GM12878 (cell line): ENCODE results near the gene ZNF280C. TPM values are rescaled to one million over a fixed set of nuclear protein-coding genes. Genes with fewer than 3 reads are reported as not detected.

Experiments used
- ATAC-seq: fragments of 200-7000 bp; cut with Tn5 transposase; 3 replicates; pipeline ENCODE4 v1.9.1; 2020; ENCODE audit warnings: mild to moderate bottlenecking, moderate library complexity
- BruUV-seq: library from RNA; stranded (reverse); fragments of 400-500 nt; replicated peaks from 2 replicates; lab custom pipeline; 2021; lab: Mats Ljungman, UMichigan
- CTCF ChIA-PET: fragments of 300-600 bp; sonication (Branson Sonifier 250); formaldehyde crosslinking; extraction: SDS; loops from one replicate; lab custom pipeline; 2021; ENCODE audit warnings: inconsistent platforms; lab: Yijun Ruan, JAX
- POLR2A ChIA-PET: fragments of 350-600 bp; formaldehyde crosslinking; extraction: SDS; loops from one replicate; lab custom pipeline; 2021; ENCODE audit warnings: inconsistent platforms; lab: Charles Lee
- RAD21 ChIA-PET: fragments of 300-600 bp; sonication (Branson Sonifier 250); formaldehyde crosslinking; loops from one replicate; lab custom pipeline; 2023; ENCODE audit warnings: antibody characterized with exemption; ENCODE audit not compliant: unreplicated experiment; lab: Charles Lee
- SMC1A ChIA-PET: fragments of 300-600 bp; sonication (Branson Sonifier 250); formaldehyde crosslinking; loops from one replicate; lab custom pipeline; 2023; ENCODE audit not compliant: unreplicated experiment, uncharacterized antibody; lab: Charles Lee
- DNase-seq: peaks from one replicate; pipeline ENCODE4 v3.0.0-alpha.2; 2011; ENCODE audit warnings: low read depth, low spot score
- FAIRE-seq: peaks from 3 replicates; lab custom pipeline; 2011; peaks lifted over from hg19 to GRCh38; lab: Jason Lieb, UNC
- H2AFZ ChIP-seq: 2 replicates; pipeline ENCODE4 v1.6.0; 2011; ENCODE audit warnings: low read depth, low read length, control low read depth; ENCODE audit not compliant: control insufficient read depth
- H3K27ac ChIP-seq: 2 replicates; pipeline ENCODE4 v1.5.1; 2011; ENCODE audit warnings: control low read depth; ENCODE audit not compliant: control insufficient read depth, insufficient read depth
- H3K27me3 ChIP-seq, 2 experiments: replicated peaks in 1 of 2; 2 replicates each; pipeline versions ENCODE4 v1.6.0 to v1.6.1; 2011; ENCODE audit warnings: low read length in 1 of 2; ENCODE audit not compliant: control insufficient read depth in 2 of 2, insufficient read depth in 2 of 2
- H3K36me3 ChIP-seq, 2 experiments: 2 replicates each; pipeline ENCODE4 v1.5.1; 2011; ENCODE audit warnings: low read length in 1 of 2; ENCODE audit not compliant: control insufficient read depth in 2 of 2, insufficient read depth in 2 of 2
- H3K4me1 ChIP-seq: 2 replicates; pipeline ENCODE4 v1.6.1; 2011; ENCODE audit warnings: mild to moderate bottlenecking, low read length, moderate library complexity, mixed read lengths; ENCODE audit not compliant: control insufficient read depth, insufficient read depth
- H3K4me2 ChIP-seq: 2 replicates; pipeline ENCODE4 v1.6.0; 2011; ENCODE audit warnings: control low read depth; ENCODE audit not compliant: control insufficient read depth, insufficient read depth
- H3K4me3 ChIP-seq: fragments of 200-600 bp; sonication (generic); 2 replicates; pipeline ENCODE4 v1.5.1; 2016
- H3K79me2 ChIP-seq: 2 replicates; pipeline ENCODE4 v1.6.0; 2011; ENCODE audit warnings: low read length; ENCODE audit not compliant: control insufficient read depth, insufficient read depth
- H3K9ac ChIP-seq: 2 replicates; pipeline ENCODE4 v1.8.0; 2011; ENCODE audit warnings: low read length, control low read depth, mixed read lengths; ENCODE audit not compliant: control insufficient read depth, insufficient read depth
- H3K9me3 ChIP-seq: replicated peaks from 3 replicates; pipeline ENCODE4 v1.5.1; 2011; ENCODE audit warnings: mild to moderate bottlenecking, low read length; ENCODE audit not compliant: control insufficient read depth, insufficient read depth
- H4K20me1 ChIP-seq: 2 replicates; pipeline ENCODE4 v1.6.0; 2011; ENCODE audit not compliant: control insufficient read depth, insufficient read depth
- MEF2B ChIP-seq: fragments of 450-650 bp; IDR thresholded peaks from 2 replicates; pipeline ENCODE4 v1.6.1; 2018; ENCODE audit warnings: mild to moderate bottlenecking, moderate library complexity; ENCODE audit not compliant: partially characterized antibody, poor library complexity, severe bottlenecking
- RB1 ChIP-seq: fragments of 450-650 bp; formaldehyde crosslinking; IDR thresholded peaks from 2 replicates; pipeline ENCODE4 v1.6.1; 2017; ENCODE audit warnings: mild to moderate bottlenecking, borderline replicate concordance
- RBBP5 ChIP-seq: fragments of 200-600 bp; sonication (generic); conservative IDR thresholded peaks from 2 replicates; pipeline ENCODE4 v1.6.1; 2016
- TCF3 ChIP-seq: IDR thresholded peaks from 2 replicates; pipeline ENCODE4 v1.6.1; 2012; ENCODE audit warnings: low read depth, mild to moderate bottlenecking, low read length, borderline replicate concordance; ENCODE audit not compliant: insufficient read depth
- YBX1 ChIP-seq: fragments of 450-650 bp; IDR thresholded peaks from 2 replicates; pipeline ENCODE4 v1.6.1; 2016; ENCODE audit warnings: antibody characterized with exemption
- ZBED1 ChIP-seq: IDR thresholded peaks from 2 replicates; pipeline ENCODE4 v1.6.1; 2016; ENCODE audit warnings: borderline replicate concordance
- WGBS: methylation state at CpG from one replicate; pipeline ENCODE4 v1.1.6; 2016; ENCODE audit warnings: low lambda C conversion rate; ENCODE audit not compliant: insufficient replicate concordance, insufficient coverage; ENCODE audit errors: missing lambda C conversion rate; 5-methylcytosine and 5-hydroxymethylcytosine counted together
- in situ Hi-C: fragments of 300-500 bp; cut with MboI; formaldehyde crosslinking; loops from 9 replicates; pipeline ENCODE4 v1.14.3; 2018; ENCODE audit warnings: mixed read lengths
- intact Hi-C: fragments of 100-400 bp; cut with micrococcal nuclease; formaldehyde crosslinking; loops from one replicate; pipeline ENCODE4 v1.14.2; 2022; ENCODE audit not compliant: unreplicated experiment
- polyA plus RNA-seq, 11 experiments: library from polyadenylated mRNA; depleted of rRNA in 4 of 11; unstranded in 6 of 11; stranded (reverse) in 5 of 11; fragments of >200 nt; fragmentation: Nextera tagmentation in 4 of 11; fragmentation: Illumina TruSeq in 1 of 11; extraction: Ambion mirVana in 4 of 11; extraction: Trizol in 1 of 11; gene quantifications; 1 replicate in 1 of 11; 2 replicates in 10 of 11; pipeline versions ENCODE4 v1.2.1 to v1.2.3, GENCODE V29; 2011 to 2016; ENCODE audit warnings: inconsistent platforms in 2 of 11, missing spikeins in 2 of 11, low read depth in 1 of 11
- total RNA-seq, 4 experiments: library from RNA; depleted of rRNA in 3 of 4; stranded (reverse); fragments of >200 nt in 3 of 4; fragmentation: Illumina TruSeq in 1 of 4; extraction: Trizol in 1 of 4; gene quantifications; 2 replicates each; pipeline versions ENCODE4 v1.2.1 to v1.2.3, GENCODE V29; 2013 to 2021
- TF ChIP-seq, protein P1 (sequence below): fragments of 450-650 bp; IDR thresholded peaks from 2 replicates; pipeline ENCODE4 v1.6.1; 2016; ENCODE audit warnings: mild to moderate bottlenecking
- TF ChIP-seq, protein P2 (sequence below): fragments of 450-650 bp; formaldehyde crosslinking; IDR thresholded peaks from 2 replicates; pipeline ENCODE4 v1.4.0; 2022; ENCODE audit warnings: mild to moderate bottlenecking, moderate library complexity
- TF ChIP-seq, protein P3 (sequence below): IDR thresholded peaks from 2 replicates; pipeline ENCODE4 v1.6.1; 2011; ENCODE audit warnings: low read depth, low read length, improper control_type of control experiment, borderline replicate concordance
- TF ChIP-seq, protein P4 (sequence below): IDR thresholded peaks from 2 replicates; pipeline ENCODE4 v1.6.1; 2011; ENCODE audit warnings: borderline replicate concordance, low read depth, mild to moderate bottlenecking, moderate library complexity, mixed read lengths, low read length; ENCODE audit not compliant: insufficient read depth; ENCODE audit errors: extremely low read length

Gene ZNF280C
- total and polyA plus RNA-seq, 10 of the 15 experiments (the other 5 are each of a cell fraction or from before 2014, with no cell fraction given): 0.82 to 8.8 (median 5.7) TPM

DNA sequence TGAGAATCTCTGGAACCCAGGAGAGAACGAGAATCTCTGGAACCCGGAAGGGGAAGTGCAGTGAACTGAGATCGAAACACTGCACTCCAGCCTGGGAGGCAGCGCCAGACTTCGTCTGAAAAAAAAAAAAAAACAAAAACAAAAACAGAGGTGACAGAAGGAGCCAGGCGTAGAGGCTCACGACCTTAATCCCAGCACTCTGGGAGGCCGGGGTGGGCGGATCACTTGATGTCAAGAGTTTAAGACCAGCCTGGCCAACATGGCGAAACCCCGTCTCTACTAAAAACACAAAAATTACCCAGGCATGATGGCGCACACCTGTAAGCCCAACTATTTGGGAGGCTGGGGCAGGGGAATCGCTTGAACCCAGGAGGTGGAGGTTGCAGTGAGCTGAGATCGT is 17.0 kb downstream of the ZNF280C start:
- intact Hi-C loops: no loop called here
- H2AFZ ChIP-seq: no peak overlapping the region
- in situ Hi-C loops: no loop called here
- H3K27ac ChIP-seq: no peak overlapping the region
- BruUV-seq: no TSS peak
- POLR2A ChIA-PET: no interaction called here
- no peaks in the 10 kb centered on the region for H3K9me3 ChIP-seq
- SMC1A ChIA-PET: interaction anchor here (1.3 kb wide), 1 partner anchor 14 kb away, joined by 5 read pairs; no protein-coding TSS in a partner anchor
- no peaks in the 10 kb centered on the region for H3K4me1 ChIP-seq
- RAD21 ChIA-PET: no interaction called here
- FAIRE-seq (no peak), DNase-seq (no peak), ATAC-seq (no peak)
- H3K4me3 ChIP-seq: no peak overlapping the region
- CTCF ChIA-PET: interaction anchor here (0.8 kb wide), 1 partner anchor 23 kb away, joined by 3 read pairs; no protein-coding TSS in a partner anchor
- H3K4me2 ChIP-seq: no peak overlapping the region
- no peaks in the 10 kb centered on the region for H4K20me1 ChIP-seq
- H3K79me2 ChIP-seq: no peaks in the 10 kb centered on the region
- WGBS: 70% methylated on average over 10 of the region's 14 CpGs
- no peaks in the 10 kb centered on the region for H3K27me3 ChIP-seq
- TF ChIP-seq ZBED1 (no peak), RBBP5 (no peak), MEF2B (no peak), RB1 (no peak), TCF3 (no peak), YBX1 (no peak)
- TF ChIP-seq, protein P1, sequence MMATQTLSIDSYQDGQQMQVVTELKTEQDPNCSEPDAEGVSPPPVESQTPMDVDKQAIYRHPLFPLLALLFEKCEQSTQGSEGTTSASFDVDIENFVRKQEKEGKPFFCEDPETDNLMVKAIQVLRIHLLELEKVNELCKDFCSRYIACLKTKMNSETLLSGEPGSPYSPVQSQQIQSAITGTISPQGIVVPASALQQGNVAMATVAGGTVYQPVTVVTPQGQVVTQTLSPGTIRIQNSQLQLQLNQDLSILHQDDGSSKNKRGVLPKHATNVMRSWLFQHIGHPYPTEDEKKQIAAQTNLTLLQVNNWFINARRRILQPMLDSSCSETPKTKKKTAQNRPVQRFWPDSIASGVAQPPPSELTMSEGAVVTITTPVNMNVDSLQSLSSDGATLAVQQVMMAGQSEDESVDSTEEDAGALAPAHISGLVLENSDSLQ: no peak
- TF ChIP-seq, protein P2, sequence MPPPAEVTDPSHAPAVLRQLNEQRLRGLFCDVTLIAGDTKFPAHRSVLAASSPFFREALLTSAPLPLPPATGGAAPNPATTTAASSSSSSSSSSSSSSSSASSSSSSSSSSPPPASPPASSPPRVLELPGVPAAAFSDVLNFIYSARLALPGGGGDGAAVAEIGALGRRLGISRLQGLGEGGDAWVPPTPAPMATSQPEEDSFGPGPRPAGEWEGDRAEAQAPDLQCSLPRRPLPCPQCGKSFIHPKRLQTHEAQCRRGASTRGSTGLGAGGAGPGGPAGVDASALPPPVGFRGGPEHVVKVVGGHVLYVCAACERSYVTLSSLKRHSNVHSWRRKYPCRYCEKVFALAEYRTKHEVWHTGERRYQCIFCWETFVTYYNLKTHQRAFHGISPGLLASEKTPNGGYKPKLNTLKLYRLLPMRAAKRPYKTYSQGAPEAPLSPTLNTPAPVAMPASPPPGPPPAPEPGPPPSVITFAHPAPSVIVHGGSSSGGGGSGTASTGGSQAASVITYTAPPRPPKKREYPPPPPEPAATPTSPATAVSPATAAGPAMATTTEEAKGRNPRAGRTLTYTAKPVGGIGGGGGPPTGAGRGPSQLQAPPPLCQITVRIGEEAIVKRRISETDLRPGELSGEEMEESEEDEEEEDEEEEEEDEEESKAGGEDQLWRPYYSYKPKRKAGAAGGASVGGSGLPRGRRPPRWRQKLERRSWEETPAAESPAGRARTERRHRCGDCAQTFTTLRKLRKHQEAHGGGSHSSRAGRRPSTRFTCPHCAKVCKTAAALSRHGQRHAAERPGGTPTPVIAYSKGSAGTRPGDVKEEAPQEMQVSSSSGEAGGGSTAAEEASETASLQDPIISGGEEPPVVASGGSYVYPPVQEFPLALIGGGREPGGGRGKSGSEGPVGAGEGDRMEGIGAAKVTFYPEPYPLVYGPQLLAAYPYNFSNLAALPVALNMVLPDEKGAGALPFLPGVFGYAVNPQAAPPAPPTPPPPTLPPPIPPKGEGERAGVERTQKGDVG (CRISPR knock-in tag): no peak
- TF ChIP-seq, protein P3, sequence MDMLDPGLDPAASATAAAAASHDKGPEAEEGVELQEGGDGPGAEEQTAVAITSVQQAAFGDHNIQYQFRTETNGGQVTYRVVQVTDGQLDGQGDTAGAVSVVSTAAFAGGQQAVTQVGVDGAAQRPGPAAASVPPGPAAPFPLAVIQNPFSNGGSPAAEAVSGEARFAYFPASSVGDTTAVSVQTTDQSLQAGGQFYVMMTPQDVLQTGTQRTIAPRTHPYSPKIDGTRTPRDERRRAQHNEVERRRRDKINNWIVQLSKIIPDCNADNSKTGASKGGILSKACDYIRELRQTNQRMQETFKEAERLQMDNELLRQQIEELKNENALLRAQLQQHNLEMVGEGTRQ: no peak
- TF ChIP-seq, protein P4, sequence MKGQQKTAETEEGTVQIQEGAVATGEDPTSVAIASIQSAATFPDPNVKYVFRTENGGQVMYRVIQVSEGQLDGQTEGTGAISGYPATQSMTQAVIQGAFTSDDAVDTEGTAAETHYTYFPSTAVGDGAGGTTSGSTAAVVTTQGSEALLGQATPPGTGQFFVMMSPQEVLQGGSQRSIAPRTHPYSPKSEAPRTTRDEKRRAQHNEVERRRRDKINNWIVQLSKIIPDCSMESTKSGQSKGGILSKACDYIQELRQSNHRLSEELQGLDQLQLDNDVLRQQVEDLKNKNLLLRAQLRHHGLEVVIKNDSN: no peak
- peaks cover 0 to 3% of the 10 kb centered on the region in 2 experiments; a peak in 1 of 4 replicates for H3K36me3 ChIP-seq
- no peak overlapping the region for H3K9ac ChIP-seq
